ENCODE results near the gene MINK1. TPM values are rescaled to one million over a fixed set of nuclear protein-coding genes. Genes with fewer than 3 reads are reported as not detected.
"Not testable (repeated sequence)": the region's sequence is repeated elsewhere in the genome, so short reads cannot be mapped to it uniquely, and the experiment has no call there.

Gene MINK1
- total RNA-seq, 1 donor from 2014 or later: 139 TPM

DNA sequence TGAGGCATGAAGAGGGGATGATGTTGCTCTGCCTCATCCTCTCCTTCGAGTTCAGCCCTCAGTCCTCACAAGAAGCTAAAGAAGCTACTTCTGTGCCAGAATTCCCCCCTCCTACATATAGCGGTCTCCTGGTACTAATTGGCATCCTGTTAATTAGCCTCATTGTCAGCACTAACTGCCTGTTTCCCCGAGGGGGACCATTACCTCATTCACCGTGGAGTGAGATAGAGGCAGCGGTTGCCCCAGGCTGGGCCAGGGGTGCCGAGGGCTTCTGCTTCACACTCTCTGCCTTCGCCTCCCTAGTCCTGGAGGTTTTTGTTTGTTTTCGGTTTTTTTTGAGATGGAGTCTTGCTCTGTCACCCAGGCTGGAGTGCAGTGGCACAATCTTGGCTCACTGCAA, 5.7 kb upstream of the MINK1 start:
- peaks cover 2% of the 10 kb centered on the region for H3K36me3 Mint-ChIP-seq (ENCODE audit: insufficient read depth)
- no peak for DNase-seq (ENCODE audit: low spot score, unreplicated experiment)
- no peak overlapping the region for H3K27ac Mint-ChIP-seq
- no peaks in the 10 kb centered on the region for H3K27me3 Mint-ChIP-seq
- H3K4me1 Mint-ChIP-seq (ENCODE audit: low read depth): peaks cover 4% of the 10 kb centered on the region
- H3K9me3 Mint-ChIP-seq (ENCODE audit: low read depth): no peaks in the 10 kb centered on the region
- no peak overlapping the region for H3K4me3 Mint-ChIP-seq (ENCODE audit: low read depth)
- TF ChIP-seq, protein P1, sequence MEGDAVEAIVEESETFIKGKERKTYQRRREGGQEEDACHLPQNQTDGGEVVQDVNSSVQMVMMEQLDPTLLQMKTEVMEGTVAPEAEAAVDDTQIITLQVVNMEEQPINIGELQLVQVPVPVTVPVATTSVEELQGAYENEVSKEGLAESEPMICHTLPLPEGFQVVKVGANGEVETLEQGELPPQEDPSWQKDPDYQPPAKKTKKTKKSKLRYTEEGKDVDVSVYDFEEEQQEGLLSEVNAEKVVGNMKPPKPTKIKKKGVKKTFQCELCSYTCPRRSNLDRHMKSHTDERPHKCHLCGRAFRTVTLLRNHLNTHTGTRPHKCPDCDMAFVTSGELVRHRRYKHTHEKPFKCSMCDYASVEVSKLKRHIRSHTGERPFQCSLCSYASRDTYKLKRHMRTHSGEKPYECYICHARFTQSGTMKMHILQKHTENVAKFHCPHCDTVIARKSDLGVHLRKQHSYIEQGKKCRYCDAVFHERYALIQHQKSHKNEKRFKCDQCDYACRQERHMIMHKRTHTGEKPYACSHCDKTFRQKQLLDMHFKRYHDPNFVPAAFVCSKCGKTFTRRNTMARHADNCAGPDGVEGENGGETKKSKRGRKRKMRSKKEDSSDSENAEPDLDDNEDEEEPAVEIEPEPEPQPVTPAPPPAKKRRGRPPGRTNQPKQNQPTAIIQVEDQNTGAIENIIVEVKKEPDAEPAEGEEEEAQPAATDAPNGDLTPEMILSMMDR (IDR thresholded peaks at IDR 0.05; ENCODE audit: unreplicated experiment): no peak

DNA sequence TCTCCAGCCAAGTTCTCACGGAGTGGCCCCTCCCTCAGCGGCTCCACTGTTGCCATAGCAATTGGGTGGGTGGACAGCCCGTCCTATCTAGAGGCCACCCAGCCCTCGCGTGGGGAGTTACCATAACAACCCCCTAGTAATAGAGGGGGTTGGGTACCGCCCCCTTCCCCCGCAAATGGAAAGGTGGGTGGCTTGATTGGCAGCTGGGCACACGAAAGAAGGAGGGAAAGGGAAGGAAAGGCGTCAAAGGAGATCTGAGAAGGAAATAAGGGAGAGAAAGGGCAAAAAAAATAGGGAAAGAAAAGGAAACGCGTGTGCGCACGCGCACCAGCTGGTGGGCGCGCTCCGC, 337 bp upstream of the MINK1 start:
- DNase-seq (ENCODE audit: low spot score, unreplicated experiment); H3K27me3 Mint-ChIP-seq; H3K36me3 Mint-ChIP-seq (ENCODE audit: insufficient read depth); H3K9me3 Mint-ChIP-seq (ENCODE audit: low read depth): not testable (repeated sequence)
- H3K4me1 Mint-ChIP-seq (ENCODE audit: low read depth): peaks cover 31% of the 10 kb centered on the region
- H3K4me3 Mint-ChIP-seq (ENCODE audit: low read depth): peak overlapping the region; percentile 92
- H3K27ac Mint-ChIP-seq: peak overlapping the region; percentile 98

DNA sequence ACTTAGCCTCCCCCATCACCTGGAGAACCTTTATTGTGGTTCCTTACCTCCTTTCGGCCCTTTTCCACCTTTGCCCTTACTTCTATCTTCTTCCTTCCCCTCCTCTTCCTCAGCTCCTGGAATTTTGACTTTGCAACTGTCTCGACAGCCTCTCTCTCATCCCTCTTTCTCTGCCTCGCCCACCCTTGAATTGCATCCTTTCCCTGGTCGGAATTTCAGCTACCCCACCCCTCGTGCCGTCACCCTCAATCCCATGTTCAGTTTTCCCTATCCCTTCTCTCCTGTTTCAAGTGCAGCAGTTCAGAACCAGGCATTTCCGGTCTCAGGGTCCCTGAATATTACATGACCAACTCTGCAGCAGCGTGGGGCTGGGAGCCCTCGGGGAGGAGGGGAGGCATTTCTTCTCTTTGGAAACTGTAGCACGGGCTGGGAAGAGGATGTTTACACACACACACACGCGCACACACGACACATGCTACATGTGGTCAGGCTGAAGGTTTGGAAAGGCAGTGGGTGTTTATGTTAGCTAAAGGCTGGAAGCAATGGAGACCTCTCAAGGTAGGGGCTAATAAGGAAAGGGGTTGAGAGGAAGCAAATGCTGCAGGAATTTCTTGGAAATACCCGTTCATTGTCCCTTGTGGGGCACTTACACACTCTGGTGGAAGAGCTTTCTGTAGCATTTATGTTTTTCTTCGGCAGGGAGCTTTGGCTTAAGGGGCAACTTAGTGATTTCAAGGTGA, 971 bp downstream of the MINK1 start:
- Mint-ChIP-seq H3K9me3 (ENCODE audit: low read depth) (no peaks in the 10 kb centered on the region), H3K27ac (peak overlapping the region; percentile 98), H3K4me3 (ENCODE audit: low read depth) (peak overlapping the region; percentile 92), H3K4me1 (ENCODE audit: low read depth) (peaks cover 31% of the 10 kb centered on the region), H3K36me3 (ENCODE audit: insufficient read depth) (peaks cover 2% of the 10 kb centered on the region), H3K27me3 (no peaks in the 10 kb centered on the region)
- no peak for DNase-seq (ENCODE audit: low spot score, unreplicated experiment)
- TF ChIP-seq, protein P1 (IDR thresholded peaks at IDR 0.05; ENCODE audit: unreplicated experiment): no peak

DNA sequence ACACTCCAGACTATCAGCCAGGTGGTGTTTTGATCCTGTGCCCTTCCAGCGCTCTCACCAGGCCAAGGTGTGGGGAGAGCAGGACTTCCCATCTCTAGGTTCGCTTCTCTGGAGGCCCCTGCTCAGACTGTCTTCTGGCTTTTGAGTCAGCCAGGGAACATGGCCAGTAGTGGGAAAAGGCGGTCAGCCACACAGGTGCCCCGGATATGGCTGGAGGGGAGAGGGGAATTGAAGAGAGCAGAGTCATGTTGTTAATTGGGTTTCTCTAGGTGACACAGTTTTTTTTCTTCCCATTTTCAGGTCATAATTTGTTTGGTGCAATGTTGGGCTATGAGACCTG, 1.5 kb downstream of the MINK1 start:
- no peak for DNase-seq (ENCODE audit: low spot score, unreplicated experiment)
- peaks cover 5% of the 10 kb centered on the region for H3K36me3 Mint-ChIP-seq (ENCODE audit: insufficient read depth)
- no peaks in the 10 kb centered on the region for H3K27me3 Mint-ChIP-seq
- no peaks in the 10 kb centered on the region for H3K9me3 Mint-ChIP-seq (ENCODE audit: low read depth)
- peak overlapping the region; percentile 98 for H3K27ac Mint-ChIP-seq
- TF ChIP-seq, protein P1 (IDR thresholded peaks at IDR 0.05; ENCODE audit: unreplicated experiment): no peak
- peaks cover 36% of the 10 kb centered on the region for H3K4me1 Mint-ChIP-seq (ENCODE audit: low read depth)
- H3K4me3 Mint-ChIP-seq (ENCODE audit: low read depth): peak overlapping the region; percentile 92

DNA sequence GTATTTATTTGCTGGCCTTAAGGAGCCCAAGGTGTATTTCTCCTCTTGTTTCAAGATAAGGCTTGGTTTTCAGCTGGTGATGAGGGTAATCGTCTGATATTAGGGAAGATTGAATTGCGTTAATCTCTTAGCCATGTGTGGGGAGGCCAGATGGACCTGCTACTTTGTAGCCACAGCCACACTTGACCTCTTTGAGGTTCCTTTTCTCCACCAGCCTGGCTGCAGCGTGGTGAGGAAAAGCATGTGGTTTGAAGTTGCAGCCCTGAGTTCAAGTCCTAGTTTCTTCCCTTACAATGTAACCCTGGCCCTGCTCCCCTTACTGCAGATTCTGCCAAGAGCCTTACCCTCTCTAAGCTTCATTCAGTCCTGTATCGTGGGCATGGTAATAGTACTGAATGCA, 3.1 kb downstream of the MINK1 start:
- no peaks in the 10 kb centered on the region for H3K9me3 Mint-ChIP-seq (ENCODE audit: low read depth)
- DNase-seq (ENCODE audit: low spot score, unreplicated experiment): no peak
- peak overlapping the region; percentile 29 for H3K27ac Mint-ChIP-seq
- no peak overlapping the region for H3K4me3 Mint-ChIP-seq (ENCODE audit: low read depth)
- peaks cover 39% of the 10 kb centered on the region for H3K4me1 Mint-ChIP-seq (ENCODE audit: low read depth)
- H3K36me3 Mint-ChIP-seq (ENCODE audit: insufficient read depth): peaks cover 5% of the 10 kb centered on the region
- TF ChIP-seq, protein P1 (IDR thresholded peaks at IDR 0.05; ENCODE audit: unreplicated experiment): no peak
- H3K27me3 Mint-ChIP-seq: no peaks in the 10 kb centered on the region
